ENCODE measurements around the gene C10orf90.

Gene C10orf90

DNA sequence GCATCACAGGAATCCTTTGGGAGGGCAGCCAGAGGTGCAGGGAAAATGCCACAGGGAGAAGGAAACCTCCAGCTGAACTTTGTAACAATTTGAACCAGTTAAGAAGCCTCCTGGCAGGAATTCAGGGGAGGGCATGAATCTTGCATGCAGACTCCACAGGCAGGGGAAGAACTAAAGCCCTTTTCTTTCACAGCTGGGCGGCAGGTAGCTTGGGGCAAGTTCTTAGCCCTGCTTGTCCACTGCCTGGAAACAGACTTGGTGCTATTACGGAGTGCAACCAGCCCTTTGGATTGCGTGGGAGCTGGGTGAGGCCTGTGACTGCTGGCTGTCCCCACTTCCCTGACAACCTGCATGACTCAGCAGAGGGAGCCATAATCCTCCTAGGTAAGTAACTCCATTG lies 230.6 kb downstream of the C10orf90 start:
- DNase-seq (ENCODE audit: low read depth) = no peak
- TF ChIP-seq POLR2A (IDR thresholded peaks at IDR 0.05; ENCODE audit: extremely low read depth, insufficient read length) (no peak), CTCF (IDR thresholded peaks at IDR 0.05; ENCODE audit: low read depth, low read length) (no peak), MYC (IDR thresholded peaks at IDR 0.05; ENCODE audit: low read depth, low read length) (no peak)
- TF ChIP-seq, protein P1, sequence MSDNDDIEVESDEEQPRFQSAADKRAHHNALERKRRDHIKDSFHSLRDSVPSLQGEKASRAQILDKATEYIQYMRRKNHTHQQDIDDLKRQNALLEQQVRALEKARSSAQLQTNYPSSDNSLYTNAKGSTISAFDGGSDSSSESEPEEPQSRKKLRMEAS (IDR thresholded peaks at IDR 0.05; ENCODE audit: low read depth, low read length) = no peak

GRCh38 chr10:126438407-126438783 lies 232.1 kb downstream of the C10orf90 start:
- H3K4me3 ChIP-seq (ENCODE audit: low read depth, low read length) = no peak overlapping the region
- TF ChIP-seq CTCF (IDR thresholded peaks at IDR 0.05; ENCODE audit: low read depth, low read length) (no peak), MYC (IDR thresholded peaks at IDR 0.05; ENCODE audit: low read depth, low read length) (no peak), POLR2A (IDR thresholded peaks at IDR 0.05; ENCODE audit: extremely low read depth, insufficient read length) (no peak)
- TF ChIP-seq, protein P1 (IDR thresholded peaks at IDR 0.05; ENCODE audit: low read depth, low read length) = no peak
- DNase-seq (ENCODE audit: low read depth) = no peak

More for the DNA sequence above, 230.6 kb downstream of the C10orf90 start:
- H3K4me3 ChIP-seq (ENCODE audit: low read depth, low read length) = no peak overlapping the region

DNA sequence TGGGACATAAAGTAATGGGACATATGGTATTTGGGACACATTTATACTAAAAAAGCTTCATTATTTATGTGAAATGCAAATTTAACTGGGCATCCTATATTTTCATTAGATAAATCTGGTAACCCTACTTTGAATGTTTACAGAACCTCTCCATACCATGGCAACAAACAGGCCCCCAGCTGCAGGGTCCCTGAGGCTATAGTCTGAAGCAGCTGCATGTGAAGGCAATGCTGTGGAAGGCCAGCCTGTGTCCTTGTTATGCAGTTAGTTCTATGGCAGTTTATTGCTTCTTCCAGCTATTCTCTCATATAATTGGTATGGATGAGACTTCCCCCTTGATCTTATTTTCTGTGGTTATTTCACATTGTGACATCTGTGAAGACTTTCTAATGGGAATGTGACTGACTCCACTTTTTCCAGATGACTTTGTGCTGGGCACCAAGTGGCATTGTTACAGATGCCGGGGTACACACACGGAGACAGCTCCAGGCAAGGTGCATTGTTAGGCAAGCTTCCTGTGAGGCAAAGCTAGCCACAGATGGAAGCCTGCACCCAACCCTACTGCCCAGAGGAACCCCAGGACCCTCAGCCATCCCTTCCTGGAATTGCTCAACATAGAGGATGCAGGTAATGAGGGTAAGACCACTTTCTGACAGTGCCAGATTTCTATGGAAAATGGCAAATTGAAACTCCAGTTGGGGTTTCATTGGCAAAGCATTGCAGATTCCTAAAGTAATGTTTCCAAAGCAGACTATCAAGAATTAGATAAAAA lies 232.7 kb downstream of the C10orf90 start:
- H3K4me3 ChIP-seq (ENCODE audit: low read depth, low read length) = no peak overlapping the region
- DNase-seq (ENCODE audit: low read depth) = no peak
- TF ChIP-seq CTCF (IDR thresholded peaks at IDR 0.05; ENCODE audit: low read depth, low read length) = no peak
- TF ChIP-seq MYC (IDR thresholded peaks at IDR 0.05; ENCODE audit: low read depth, low read length) = no peak
- TF ChIP-seq POLR2A (IDR thresholded peaks at IDR 0.05; ENCODE audit: extremely low read depth, insufficient read length) = no peak
- TF ChIP-seq, protein P1 (IDR thresholded peaks at IDR 0.05; ENCODE audit: low read depth, low read length) = no peak

- TF ChIP-seq POLR2A (IDR thresholded peaks at IDR 0.05; ENCODE audit: extremely low read depth, insufficient read length) = no peak
- no peak for TF ChIP-seq MYC (IDR thresholded peaks at IDR 0.05; ENCODE audit: low read depth, low read length)
- TF ChIP-seq, protein P1 (IDR thresholded peaks at IDR 0.05; ENCODE audit: low read depth, low read length) = no peak
- no peak for TF ChIP-seq CTCF (IDR thresholded peaks at IDR 0.05; ENCODE audit: low read depth, low read length)
- no peak for DNase-seq (ENCODE audit: low read depth)
- no peak overlapping the region for H3K4me3 ChIP-seq (ENCODE audit: low read depth, low read length)
Measured at GRCh38 chr10:126434235-126434634, 236.3 kb downstream of the C10orf90 start.

GRCh38 chr10:126433351-126433750 lies 237.1 kb downstream of the C10orf90 start:
- DNase-seq (ENCODE audit: low read depth) = no peak
- TF ChIP-seq MYC (IDR thresholded peaks at IDR 0.05; ENCODE audit: low read depth, low read length) (no peak), POLR2A (IDR thresholded peaks at IDR 0.05; ENCODE audit: extremely low read depth, insufficient read length) (no peak), CTCF (IDR thresholded peaks at IDR 0.05; ENCODE audit: low read depth, low read length) (no peak)
- TF ChIP-seq, protein P1 (IDR thresholded peaks at IDR 0.05; ENCODE audit: low read depth, low read length) = no peak
- no peak overlapping the region for H3K4me3 ChIP-seq (ENCODE audit: low read depth, low read length)
